Measurements from ENCODE around the gene CFAP47.
A peak's percentile ranks its signal among the peaks of the same experiment; 100 is the strongest.
"Not testable (repeated sequence)": the region's sequence is repeated elsewhere in the genome, so short reads cannot be mapped to it uniquely, and the experiment has no call there.

CFAP47 gene, protein sequence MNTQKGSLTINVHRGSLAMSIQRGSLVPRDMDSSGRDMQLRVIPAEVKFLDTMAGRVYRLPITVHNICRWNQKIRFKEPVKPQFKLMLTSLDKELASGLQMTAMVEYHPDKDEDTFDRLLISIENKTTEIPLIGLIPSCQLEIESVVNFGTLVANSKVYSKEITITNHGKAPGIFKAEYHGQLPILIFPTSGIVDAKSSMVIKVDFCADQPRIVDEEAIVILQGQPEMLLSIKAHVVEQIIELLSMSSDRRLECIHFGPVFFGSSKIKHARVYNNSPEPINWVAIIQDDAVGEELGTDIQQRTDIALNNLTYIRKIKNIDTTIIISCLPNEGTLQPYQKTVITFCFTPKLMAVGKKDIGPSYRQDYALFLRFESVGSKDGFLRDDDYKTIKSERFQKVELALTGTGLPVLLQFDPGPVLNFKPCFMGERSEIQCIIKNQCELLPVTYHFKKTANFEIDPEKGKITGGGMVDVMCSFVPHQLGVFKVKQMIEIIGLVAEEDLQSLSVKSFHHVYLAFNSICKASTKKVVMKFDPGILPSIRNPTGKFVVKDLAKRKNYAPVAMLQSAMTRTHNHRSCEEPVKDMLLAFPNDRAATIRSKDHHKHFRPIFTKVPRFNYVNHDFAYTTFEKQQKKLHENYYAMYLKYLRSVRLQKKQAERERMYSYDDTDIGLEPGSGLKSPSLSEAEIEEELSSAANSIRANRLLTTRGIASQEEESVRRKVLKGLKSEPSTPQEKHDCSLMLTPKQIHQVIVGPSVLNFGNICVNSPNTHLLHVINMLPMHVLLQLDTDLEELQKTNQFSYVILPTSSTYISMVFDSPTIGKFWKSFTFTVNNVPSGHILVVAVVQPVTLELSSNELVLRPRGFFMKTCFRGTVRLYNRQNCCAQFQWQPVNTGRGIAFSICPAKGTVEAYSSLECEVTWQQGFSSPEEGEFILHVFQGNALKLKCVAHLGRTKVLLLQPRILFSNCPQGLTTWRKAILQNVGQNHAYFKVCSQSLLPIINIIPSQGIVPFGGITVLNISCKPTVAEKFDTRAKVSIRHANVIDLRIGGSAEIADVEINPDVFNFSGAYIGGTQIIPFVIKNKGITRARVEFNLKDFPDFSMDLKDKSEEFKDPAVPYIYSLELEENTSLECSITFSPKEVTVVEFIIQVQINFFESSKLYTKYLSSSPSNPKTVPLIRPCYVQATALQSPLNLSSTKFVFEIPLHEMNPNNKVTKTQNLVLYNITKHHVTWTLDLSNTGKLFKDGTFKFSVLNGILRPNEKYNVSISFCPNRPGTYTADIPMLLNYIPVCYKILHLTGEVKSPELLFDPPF (N-terminal part only)

DNA sequence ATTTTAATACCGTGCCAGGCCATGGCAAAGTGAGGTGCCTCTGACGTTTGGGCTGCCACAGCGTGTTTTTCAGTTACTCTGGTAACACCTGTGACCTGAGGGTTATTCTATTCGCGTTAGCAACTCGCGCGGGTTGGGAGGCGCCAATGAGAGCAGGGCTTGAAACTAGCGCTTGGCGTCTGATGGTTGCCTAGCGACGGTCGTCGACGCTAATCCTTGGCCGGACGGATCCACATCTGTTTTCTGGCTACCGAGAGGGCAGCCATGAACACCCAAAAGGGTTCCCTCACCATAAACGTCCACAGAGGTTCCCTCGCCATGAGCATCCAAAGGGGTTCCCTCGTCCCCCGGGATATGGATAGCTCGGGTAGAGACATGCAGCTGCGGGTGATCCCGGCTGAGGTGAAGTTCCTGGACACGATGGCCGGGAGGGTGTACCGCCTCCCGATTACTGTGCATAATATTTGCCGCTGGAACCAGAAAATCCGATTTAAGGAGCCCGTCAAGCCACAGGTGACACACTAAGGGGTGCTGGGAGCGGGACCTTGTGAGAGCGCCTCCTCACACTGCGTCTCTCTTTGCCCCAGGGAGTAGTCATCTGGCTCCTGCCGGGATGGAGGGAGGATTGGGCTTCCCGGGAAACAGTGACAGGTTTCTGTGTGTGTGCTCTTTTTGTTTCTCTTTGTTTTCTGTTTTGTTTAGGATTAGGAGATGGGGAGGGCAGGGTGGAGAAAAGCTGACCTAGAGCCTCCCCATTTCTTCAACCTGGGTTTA is at the start of gene CFAP47:
Gene CFAP47, plus strand, starts transcription at position 199 of the 774 bp plus-strand sequence. Its CDS starts 66 bp downstream, at position 265.
- Histone ChIP-seq H3K36me3 (ENCODE audit: insufficient read depth, low read length) (no peaks in the 10 kb centered on the region), H3K9me3 (ENCODE audit: low read depth, low read length) (0 out of 2 replicates have a peak, but pooled peaks cover 2% of the 10 kb centered on the region), H3K9ac (ENCODE audit: insufficient read length) (no peak within 1 kb of the TSS), H3K27ac (no peak within 1 kb of the TSS), H3K4me3 (no peak within 1 kb of the TSS)
- DNase-seq (ENCODE audit: low read depth, low spot score): no peak
- TF ChIP-seq EZH2 (IDR thresholded peaks at IDR 0.05) (no peak), POLR2AphosphoS5 (IDR thresholded peaks at IDR 0.05; ENCODE audit: borderline replicate concordance, low read depth, low read length) (no peak), FOXP2 (optimal IDR thresholded peaks at IDR 0.05; ENCODE audit: control extremely low read depth, extremely low read length, insufficient read depth) (no peak)

DNA sequence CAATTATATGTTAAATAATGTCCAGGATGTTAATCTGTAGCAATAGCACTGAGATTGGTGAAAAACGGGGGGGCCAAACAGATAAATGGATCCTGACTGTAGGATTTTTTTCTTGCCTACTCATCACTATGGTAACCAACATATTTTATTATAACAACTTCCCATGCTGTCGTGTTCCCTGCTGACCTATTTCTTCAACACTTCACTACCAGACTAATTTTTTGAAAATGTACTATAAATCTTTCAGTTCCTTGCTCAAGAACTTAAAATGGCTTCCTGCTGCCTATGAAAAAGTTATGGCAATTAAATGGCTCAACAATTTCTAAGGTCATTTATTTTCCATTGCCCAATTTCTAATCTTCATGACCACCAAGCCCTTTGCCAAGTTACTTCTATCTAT is 38.9 kb upstream of the CFAP47 start:
- Histone ChIP-seq H3K4me3 (no peak overlapping the region), H3K9ac (ENCODE audit: insufficient read length) (no peak overlapping the region), H3K27ac (no peak overlapping the region), H3K9me3 (ENCODE audit: low read depth, low read length) (no peaks in the 10 kb centered on the region; the same call in 1 of the 2 replicates), H3K36me3 (ENCODE audit: insufficient read depth, low read length) (no peaks in the 10 kb centered on the region)
- no peak for TF ChIP-seq POLR2AphosphoS5 (IDR thresholded peaks at IDR 0.05; ENCODE audit: borderline replicate concordance, low read depth, low read length)
- no peak for TF ChIP-seq EZH2 (IDR thresholded peaks at IDR 0.05)
- DNase-seq (ENCODE audit: low read depth, low spot score): no peak

DNA sequence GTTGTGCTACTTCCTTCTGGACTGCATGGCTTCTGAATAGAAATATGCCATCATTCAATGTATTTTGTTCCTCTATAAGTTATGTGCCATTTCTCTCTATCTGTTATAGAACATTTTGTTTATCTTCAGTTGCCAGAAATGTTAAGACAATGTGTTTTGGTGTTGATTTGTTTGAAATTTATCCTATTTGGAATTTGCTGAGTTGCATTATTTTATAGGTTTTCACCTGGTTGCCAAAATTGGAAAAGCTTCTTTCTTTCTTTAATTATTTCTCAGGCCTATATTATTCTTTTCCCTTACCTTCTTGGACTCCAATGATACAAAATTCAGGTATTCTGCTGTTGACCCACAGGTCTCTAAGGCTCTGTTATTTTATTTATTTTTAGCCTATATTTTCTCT is 33.4 kb upstream of the CFAP47 start:
- no peaks in the 10 kb centered on the region for H3K36me3 ChIP-seq (ENCODE audit: insufficient read depth, low read length)
- TF ChIP-seq EZH2 (IDR thresholded peaks at IDR 0.05): no peak
- H3K27ac ChIP-seq: no peak overlapping the region
- DNase-seq (ENCODE audit: low read depth, low spot score): no peak
- H3K9ac ChIP-seq (ENCODE audit: insufficient read length): no peak overlapping the region
- no peaks in the 10 kb centered on the region; the same call in 1 of the 2 replicates for H3K9me3 ChIP-seq (ENCODE audit: low read depth, low read length)
- H3K4me3 ChIP-seq: no peak overlapping the region

DNA sequence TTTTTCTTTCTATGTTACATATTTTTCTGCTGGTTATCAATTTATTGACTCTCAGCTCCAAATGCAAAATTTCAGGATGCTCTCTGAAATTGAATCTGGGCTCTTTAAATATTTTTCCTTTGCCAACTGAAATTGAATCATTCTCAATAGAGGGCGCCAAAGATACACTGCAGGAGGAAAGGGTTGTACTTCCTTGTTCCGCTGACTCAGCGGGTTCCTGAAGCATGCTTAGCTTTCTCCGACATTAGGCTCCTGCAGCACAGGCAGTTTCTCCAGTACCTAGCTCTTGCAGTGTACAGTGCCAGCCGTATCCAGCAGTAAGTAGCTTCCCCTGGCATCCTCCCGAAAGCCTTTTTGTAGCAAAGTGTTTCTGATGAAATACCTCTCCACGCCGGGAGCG is 28.8 kb upstream of the CFAP47 start:
- no peak overlapping the region for H3K4me3 ChIP-seq
- peak; percentile 32; the same call in 1 of the 2 replicates for TF ChIP-seq POLR2AphosphoS5 (IDR thresholded peaks at IDR 0.05; ENCODE audit: borderline replicate concordance, low read depth, low read length)
- TF ChIP-seq EZH2 (IDR thresholded peaks at IDR 0.05): no peak
- no peak for TF ChIP-seq FOXP2 (optimal IDR thresholded peaks at IDR 0.05; ENCODE audit: control extremely low read depth, extremely low read length, insufficient read depth)
- DNase-seq (ENCODE audit: low read depth, low spot score): peak; percentile 62

DNA sequence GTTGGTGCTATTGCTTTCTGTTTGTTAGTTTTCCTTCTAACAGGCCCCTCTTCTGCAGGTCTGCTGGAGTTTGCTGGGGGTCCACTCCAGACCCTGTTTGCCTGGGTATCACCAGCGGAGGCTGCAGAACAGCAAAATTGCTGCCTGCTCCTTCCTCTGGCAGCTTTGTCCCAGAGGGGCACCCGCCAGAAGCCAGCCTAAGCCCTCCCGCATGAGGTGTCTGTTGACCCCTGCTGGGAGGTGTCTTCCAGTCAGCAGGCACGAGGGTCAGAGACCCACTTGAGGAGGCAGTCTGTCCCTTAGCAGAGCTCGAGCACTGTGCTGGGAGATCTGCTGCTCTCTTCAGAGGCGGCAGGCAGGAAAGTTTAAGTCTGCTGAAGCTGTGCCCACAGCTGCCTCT is 67.3 kb downstream of the CFAP47 start:
- not testable (repeated sequence) for H3K9me3 ChIP-seq (ENCODE audit: low read depth, low read length); H3K4me3 ChIP-seq; H3K27ac ChIP-seq; H3K9ac ChIP-seq (ENCODE audit: insufficient read length); H3K36me3 ChIP-seq (ENCODE audit: insufficient read depth, low read length); DNase-seq (ENCODE audit: low read depth, low spot score)

More for the DNA sequence above, 28.8 kb upstream of the CFAP47 start:
- H3K27ac ChIP-seq: no peak overlapping the region
- H3K36me3 ChIP-seq (ENCODE audit: insufficient read depth, low read length): no peaks in the 10 kb centered on the region
- no peaks in the 10 kb centered on the region for H3K9me3 ChIP-seq (ENCODE audit: low read depth, low read length)
- H3K9ac ChIP-seq (ENCODE audit: insufficient read length): no peak overlapping the region

DNA sequence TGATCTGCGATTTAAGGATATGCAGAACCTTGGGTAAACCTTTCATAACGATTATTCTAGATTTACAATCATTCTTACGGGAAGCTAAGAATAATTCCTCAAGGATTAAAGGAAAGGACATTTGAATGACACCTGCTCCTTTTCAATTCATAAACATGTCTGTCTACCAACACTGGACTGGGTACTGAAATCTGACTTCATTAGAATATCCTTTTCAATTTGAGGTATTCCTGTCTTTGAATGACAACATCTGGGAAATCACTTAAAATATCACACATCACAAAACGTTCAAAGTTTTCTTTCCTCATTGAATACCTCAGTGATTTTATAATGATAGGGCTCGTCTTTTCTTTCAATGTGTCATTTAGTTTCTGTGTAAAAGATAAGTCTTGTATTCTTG is 87.7 kb downstream of the CFAP47 start:
- Histone ChIP-seq H3K36me3 (ENCODE audit: insufficient read depth, low read length) (no peaks in the 10 kb centered on the region), H3K4me3 (no peak overlapping the region), H3K27ac (no peak overlapping the region), H3K9me3 (ENCODE audit: low read depth, low read length) (no peaks in the 10 kb centered on the region), H3K9ac (ENCODE audit: insufficient read length) (no peak overlapping the region)
- TF ChIP-seq EZH2 (IDR thresholded peaks at IDR 0.05) (no peak), FOXP2 (optimal IDR thresholded peaks at IDR 0.05; ENCODE audit: control extremely low read depth, extremely low read length, insufficient read depth) (no peak), POLR2AphosphoS5 (IDR thresholded peaks at IDR 0.05; ENCODE audit: borderline replicate concordance, low read depth, low read length) (no peak)
- no peak for DNase-seq (ENCODE audit: low read depth, low spot score)

DNA sequence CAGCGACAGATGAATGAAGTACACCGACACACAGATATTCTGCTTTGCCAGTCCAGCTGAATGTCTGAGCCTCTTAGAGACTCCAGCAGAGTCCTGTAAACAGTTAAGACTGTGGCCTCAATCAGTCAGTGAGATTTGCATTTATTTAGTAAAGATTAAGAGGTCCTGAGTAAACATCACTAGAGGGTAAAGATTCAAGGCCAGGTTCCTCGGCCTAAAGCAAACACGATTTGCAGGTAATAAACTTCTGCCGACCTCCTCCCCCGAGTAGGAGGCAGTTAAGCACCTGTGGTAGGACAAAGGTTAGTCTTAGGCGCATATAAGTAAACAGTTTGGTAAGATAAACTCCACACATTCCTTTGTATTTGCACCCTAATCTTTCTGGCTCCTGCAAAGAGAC is 99.6 kb downstream of the CFAP47 start:
- Histone ChIP-seq H3K36me3 (ENCODE audit: insufficient read depth, low read length) (no peaks in the 10 kb centered on the region), H3K4me3 (no peak overlapping the region), H3K9ac (ENCODE audit: insufficient read length) (no peak overlapping the region), H3K27ac (no peak overlapping the region), H3K9me3 (ENCODE audit: low read depth, low read length) (no peaks in the 10 kb centered on the region)
- TF ChIP-seq EZH2 (IDR thresholded peaks at IDR 0.05): no peak
- no peak for TF ChIP-seq FOXP2 (optimal IDR thresholded peaks at IDR 0.05; ENCODE audit: control extremely low read depth, extremely low read length, insufficient read depth)
- TF ChIP-seq POLR2AphosphoS5 (IDR thresholded peaks at IDR 0.05; ENCODE audit: borderline replicate concordance, low read depth, low read length): no peak
- DNase-seq (ENCODE audit: low read depth, low spot score): no peak
